A673 (cell line): Measurements from ENCODE around the gene TIAM1. TPM values are rescaled to one million over a fixed set of nuclear protein-coding genes. Genes with fewer than 3 reads are reported as not detected.

Experiments
- BruUV-seq: library from RNA; stranded (reverse); fragments of 400-500 nt; replicated peaks from 2 replicates; lab custom pipeline; 2021; lab: Mats Ljungman, UMichigan
- CTCF ChIA-PET: fragments of 300-600 bp; sonication (Branson Sonifier 250); formaldehyde crosslinking; loops from one replicate; lab custom pipeline; 2022; ENCODE audit warnings: antibody characterized with exemption; lab: Charles Lee
- POLR2A ChIA-PET: fragments of 300-600 bp; sonication (Branson Sonifier 250); formaldehyde crosslinking; loops from one replicate; lab custom pipeline; 2022; ENCODE audit warnings: antibody characterized with exemption; ENCODE audit not compliant: low non-redundant PET; lab: Charles Lee
- DNase-seq: peaks from one replicate; pipeline ENCODE4 v3.0.0-alpha.2; 2015; ENCODE audit warnings: low spot score
- H3K27ac ChIP-seq: fragments of 200-600 bp; sonication (generic); 2 replicates; pipeline ENCODE4 v1.5.1; 2016; ENCODE audit warnings: mixed run types, low read depth, mild to moderate bottlenecking, mixed read lengths, antibody characterized with exemption, low read length; ENCODE audit not compliant: poor library complexity, severe bottlenecking
- H3K27me3 ChIP-seq: fragments of 200-600 bp; sonication (generic); replicated peaks from 2 replicates; pipeline ENCODE4 v1.6.1; 2017; ENCODE audit warnings: mixed run types, low read depth, mild to moderate bottlenecking, mixed read lengths, antibody characterized with exemption, low read length; ENCODE audit not compliant: insufficient read depth, poor library complexity
- H3K36me3 ChIP-seq: fragments of 200-600 bp; sonication (generic); 2 replicates; pipeline ENCODE4 v1.6.1; 2016; ENCODE audit warnings: mixed run types, mild to moderate bottlenecking, mixed read lengths, antibody characterized with exemption, low read length; ENCODE audit not compliant: insufficient read depth, poor library complexity, severe bottlenecking
- H3K4me1 ChIP-seq: fragments of 200-600 bp; sonication (generic); 2 replicates; pipeline ENCODE4 v1.6.1; 2017; ENCODE audit warnings: mixed run types, mild to moderate bottlenecking, mixed read lengths, antibody characterized with exemption, low read length; ENCODE audit not compliant: insufficient read depth, poor library complexity, severe bottlenecking
- H3K4me3 ChIP-seq: fragments of 200-600 bp; sonication (generic); 2 replicates; pipeline ENCODE4 v1.5.1; 2016; ENCODE audit warnings: low read depth, mixed run types, mild to moderate bottlenecking, mixed read lengths, low read length; ENCODE audit not compliant: poor library complexity, severe bottlenecking
- H3K9me3 ChIP-seq: fragments of 200-600 bp; sonication (generic); 2 replicates; pipeline ENCODE4 v1.6.1; 2016; ENCODE audit warnings: mixed run types, low read depth, mild to moderate bottlenecking, mixed read lengths, antibody characterized with exemption, low read length; ENCODE audit not compliant: poor library complexity, severe bottlenecking
- CTCF ChIP-seq: fragments of 300-800, 200-600 bp; sonication (generic); conservative IDR thresholded peaks from 2 replicates; pipeline ENCODE4 v1.5.1; 2017; ENCODE audit warnings: low read depth, mild to moderate bottlenecking, antibody characterized with exemption, low read length, moderate library complexity, mixed read lengths
- EZH2 ChIP-seq: fragments of 200-600 bp; sonication (generic); IDR thresholded peaks from 2 replicates; pipeline ENCODE4 v1.6.1; 2017; ENCODE audit warnings: borderline replicate concordance, low read depth, mild to moderate bottlenecking, mixed read lengths, antibody characterized with exemption, low read length; ENCODE audit not compliant: poor library complexity, severe bottlenecking
- intact Hi-C: fragments of 100-400 bp; cut with micrococcal nuclease; formaldehyde crosslinking; loops from one replicate; pipeline ENCODE4 v1.10.0; 2022; ENCODE audit not compliant: unreplicated experiment
- total RNA-seq: library from RNA; stranded (reverse); gene quantifications from 2 replicates; pipeline ENCODE4 v1.2.3, GENCODE V29; 2021

Gene TIAM1
- total RNA-seq, 1 experiment from 2014 or later: 9.6 TPM

DNA sequence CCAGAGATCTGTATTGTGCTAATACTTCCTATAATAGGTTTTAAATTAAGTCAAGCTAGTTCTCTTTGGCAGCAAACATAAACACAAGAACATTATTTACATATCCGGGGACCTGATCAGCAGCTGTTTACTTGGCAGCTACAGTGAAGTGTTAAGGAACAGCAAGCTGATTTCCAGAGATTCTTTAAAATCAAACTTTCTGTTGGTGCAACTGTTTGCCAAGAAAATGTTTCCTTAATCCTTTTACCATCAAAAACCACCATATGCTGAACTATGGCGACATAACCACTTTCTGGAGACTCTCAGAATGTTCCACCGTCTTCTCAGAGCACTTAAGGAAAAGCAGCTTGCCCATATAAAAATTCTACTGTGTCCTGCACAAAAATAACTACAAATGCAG is 198.8 kb downstream of the TIAM1 start:
- no peaks in the 10 kb centered on the region for H3K27me3 ChIP-seq
- no peak overlapping the region for H3K27ac ChIP-seq
- CTCF ChIA-PET: no interaction called here
- POLR2A ChIA-PET: no interaction called here
- no peaks in the 10 kb centered on the region for H3K9me3 ChIP-seq
- intact Hi-C loops: no loop called here
- no peaks in the 10 kb centered on the region for H3K36me3 ChIP-seq
- no peak overlapping the region for H3K4me3 ChIP-seq
- H3K4me1 ChIP-seq: no peaks in the 10 kb centered on the region
- BruUV-seq: no TSS peak
- no peak for TF ChIP-seq EZH2
- TF ChIP-seq CTCF: no peak
- DNase-seq: no peak

- DNase-seq: no peak
- BruUV-seq: no TSS peak
- Histone ChIP-seq H3K36me3 (no peaks in the 10 kb centered on the region), H3K4me3 (no peak overlapping the region), H3K4me1 (no peaks in the 10 kb centered on the region), H3K27me3 (no peaks in the 10 kb centered on the region), H3K27ac (no peak overlapping the region), H3K9me3 (no peaks in the 10 kb centered on the region)
- TF ChIP-seq CTCF (no peak), EZH2 (no peak)
- intact Hi-C loops: no loop called here
- ChIA-PET CTCF (no interaction called here), POLR2A (no interaction called here)
Observed at GRCh38 chr21:31143036-31143435, 201.0 kb downstream of the TIAM1 start.

GRCh38 chr21:31142600-31142999 is 201.5 kb downstream of the TIAM1 start:
- POLR2A ChIA-PET: no interaction called here
- BruUV-seq: no TSS peak
- Histone ChIP-seq H3K4me3 (no peak overlapping the region), H3K4me1 (no peaks in the 10 kb centered on the region), H3K27me3 (no peaks in the 10 kb centered on the region), H3K36me3 (no peaks in the 10 kb centered on the region), H3K9me3 (no peaks in the 10 kb centered on the region), H3K27ac (no peak overlapping the region)
- peak; percentile 14 for DNase-seq
- TF ChIP-seq CTCF (peak; percentile 29), EZH2 (no peak)
- intact Hi-C loops: no loop called here
- CTCF ChIA-PET: no interaction called here
